Esophagus squamous epithelium (tissue), 5 donors: ENCODE results near the gene GIT1. TPM values are rescaled to one million over a fixed set of nuclear protein-coding genes. Genes with fewer than 3 reads are reported as not detected.

Experiments
- DNase-seq: peaks from one replicate; lab custom pipeline; 2025; lab: John Stamatoyannopoulos, UW
- H3K27ac ChIP-seq, 4 donors: fragments of 200-600 bp; sonication (generic); one replicate each; pipeline ENCODE4 v1.5.1; 2016 to 2019; ENCODE audit warnings: mild to moderate bottlenecking in 1 of 4
- H3K27me3 ChIP-seq, 4 donors: fragments of 200-600 bp; sonication (generic); 1 replicate in 3 of 4; 2 replicates in 1 of 4; pipeline versions ENCODE4 v1.5.1 to v1.6.0; 2017 to 2021; ENCODE audit warnings: antibody characterized with exemption in 1 of 4
- H3K36me3 ChIP-seq, 3 donors: fragments of 200-600 bp; sonication (generic); one replicate each; pipeline ENCODE4 v1.5.1; 2016 to 2019
- H3K4me1 ChIP-seq, 3 donors: fragments of 200-600 bp; sonication (generic); one replicate each; pipeline ENCODE4 v1.5.1; 2017 to 2019
- H3K4me3 ChIP-seq, 4 donors: fragments of 200-600 bp; sonication (generic); 1 replicate in 3 of 4; 2 replicates in 1 of 4; pipeline ENCODE4 v1.5.1; 2016 to 2019; ENCODE audit warnings: mild to moderate bottlenecking in 2 of 4, moderate library complexity in 1 of 4
- H3K9me3 ChIP-seq, 3 donors: fragments of 200-600 bp; sonication (generic); one replicate each; pipeline ENCODE4 v1.5.1; 2016 to 2019
- POLR2A ChIP-seq, 4 donors: fragments of 450-650 bp; IDR thresholded peaks; one replicate each; pipeline ENCODE4 v1.6.1; 2017; ENCODE audit warnings: antibody characterized with exemption in 4 of 4, mild to moderate bottlenecking in 4 of 4, moderate library complexity in 3 of 4
- WGBS, 2 donors: methylation state at CpG; one replicate each; pipeline ENCODE4 v1.1.5; 2018; 5-methylcytosine and 5-hydroxymethylcytosine counted together
- intact Hi-C: fragments of 100-400 bp; cut with DNase I; formaldehyde crosslinking; loops from one replicate; pipeline ENCODE4 v1.15.0; 2022
- total RNA-seq, 4 donors: library from RNA; depleted of rRNA; stranded (reverse); fragments of >200 nt; gene quantifications; one replicate each; pipeline ENCODE4 v1.1.0, GENCODE V29; 2016
- TF ChIP-seq, protein P1 (sequence below), 6 experiments: fragments of 450-650 bp in 4 of 6; fragments of 200-600 bp in 2 of 6; sonication (generic) in 2 of 6; IDR thresholded peaks; one replicate each; pipeline ENCODE4 v1.5.1; 2016 to 2019; ENCODE audit warnings: antibody characterized with exemption in 6 of 6, mild to moderate bottlenecking in 4 of 6, moderate library complexity in 4 of 6
- donor health status: DM: yes; HTN: yes; CAD: no.

GIT1 gene
- total RNA-seq, 4 donors from 2014 or later = 24.0 to 45.4 (median 29.6) TPM

- TF ChIP-seq POLR2A (IDR thresholded peaks at IDR 0.05) = no peak
- TF ChIP-seq, protein P1, sequence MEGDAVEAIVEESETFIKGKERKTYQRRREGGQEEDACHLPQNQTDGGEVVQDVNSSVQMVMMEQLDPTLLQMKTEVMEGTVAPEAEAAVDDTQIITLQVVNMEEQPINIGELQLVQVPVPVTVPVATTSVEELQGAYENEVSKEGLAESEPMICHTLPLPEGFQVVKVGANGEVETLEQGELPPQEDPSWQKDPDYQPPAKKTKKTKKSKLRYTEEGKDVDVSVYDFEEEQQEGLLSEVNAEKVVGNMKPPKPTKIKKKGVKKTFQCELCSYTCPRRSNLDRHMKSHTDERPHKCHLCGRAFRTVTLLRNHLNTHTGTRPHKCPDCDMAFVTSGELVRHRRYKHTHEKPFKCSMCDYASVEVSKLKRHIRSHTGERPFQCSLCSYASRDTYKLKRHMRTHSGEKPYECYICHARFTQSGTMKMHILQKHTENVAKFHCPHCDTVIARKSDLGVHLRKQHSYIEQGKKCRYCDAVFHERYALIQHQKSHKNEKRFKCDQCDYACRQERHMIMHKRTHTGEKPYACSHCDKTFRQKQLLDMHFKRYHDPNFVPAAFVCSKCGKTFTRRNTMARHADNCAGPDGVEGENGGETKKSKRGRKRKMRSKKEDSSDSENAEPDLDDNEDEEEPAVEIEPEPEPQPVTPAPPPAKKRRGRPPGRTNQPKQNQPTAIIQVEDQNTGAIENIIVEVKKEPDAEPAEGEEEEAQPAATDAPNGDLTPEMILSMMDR (IDR thresholded peaks at IDR 0.05) = no peak
- 95 to 100% methylated on average over 4 to 7 of the region's 11 CpGs for WGBS, 2 donors
- Histone ChIP-seq H3K36me3 (peaks cover 0 to 4% (median 0%) of the 10 kb centered on the region in 3 donors), H3K27me3 (peaks cover 0 to 14% (median 0%) of the 10 kb centered on the region in 4 donors), H3K9me3 (no peaks in the 10 kb centered on the region), H3K27ac (no peak overlapping the region), H3K4me1 (peaks cover 30 to 39% (median 37%) of the 10 kb centered on the region in 3 donors), H3K4me3 (no peak overlapping the region)
- no peak for DNase-seq
- intact Hi-C loops = loop anchor here (10.0 kb wide), 1 partner anchor 163 kb away; no protein-coding TSS in a partner anchor
Observed at GRCh38 chr17:29611351-29612093, 22.1 kb upstream of the GIT1 start.

GRCh38 chr17:29610395-29610794, 20.9 kb upstream of the GIT1 start:
- intact Hi-C loops = loop anchor here (10.0 kb wide), 1 partner anchor 164 kb away; no protein-coding TSS in a partner anchor
- TF ChIP-seq, protein P1 (IDR thresholded peaks at IDR 0.05) = no peak
- TF ChIP-seq POLR2A (IDR thresholded peaks at IDR 0.05) = no peak
- WGBS, 2 donors = 80 to 93% methylated on average over 2 to 3 of the region's 3 CpGs

GRCh38 chr17:29608986-29609385, 19.5 kb upstream of the GIT1 start:
- Histone ChIP-seq H3K27me3 (no peaks in the 10 kb centered on the region), H3K27ac (no peak overlapping the region), H3K9me3 (no peaks in the 10 kb centered on the region), H3K4me3 (no peak overlapping the region), H3K4me1 (peaks cover 6 to 14% (median 12%) of the 10 kb centered on the region in 3 donors), H3K36me3 (peaks cover 0 to 4% (median 0%) of the 10 kb centered on the region in 3 donors)
- WGBS, 2 donors = no CpG with 5 or more reads among the region's 15 CpGs
- TF ChIP-seq POLR2A (IDR thresholded peaks at IDR 0.05) = no peak
- TF ChIP-seq, protein P1 (IDR thresholded peaks at IDR 0.05) = no peak
- DNase-seq = no peak
- intact Hi-C loops = no loop called here

More at GRCh38 chr17:29610395-29610794, 20.9 kb upstream of the GIT1 start:
- no peak overlapping the region for H3K4me3 ChIP-seq
- no peaks in the 10 kb centered on the region for H3K9me3 ChIP-seq
- DNase-seq = no peak
- H3K36me3 ChIP-seq = peaks cover 0 to 4% (median 0%) of the 10 kb centered on the region in 3 donors
- H3K27ac ChIP-seq = no peak overlapping the region
- peaks cover 0 to 5% (median 0%) of the 10 kb centered on the region in 4 donors for H3K27me3 ChIP-seq
- H3K4me1 ChIP-seq = peaks cover 20 to 28% (median 26%) of the 10 kb centered on the region in 3 donors

DNA sequence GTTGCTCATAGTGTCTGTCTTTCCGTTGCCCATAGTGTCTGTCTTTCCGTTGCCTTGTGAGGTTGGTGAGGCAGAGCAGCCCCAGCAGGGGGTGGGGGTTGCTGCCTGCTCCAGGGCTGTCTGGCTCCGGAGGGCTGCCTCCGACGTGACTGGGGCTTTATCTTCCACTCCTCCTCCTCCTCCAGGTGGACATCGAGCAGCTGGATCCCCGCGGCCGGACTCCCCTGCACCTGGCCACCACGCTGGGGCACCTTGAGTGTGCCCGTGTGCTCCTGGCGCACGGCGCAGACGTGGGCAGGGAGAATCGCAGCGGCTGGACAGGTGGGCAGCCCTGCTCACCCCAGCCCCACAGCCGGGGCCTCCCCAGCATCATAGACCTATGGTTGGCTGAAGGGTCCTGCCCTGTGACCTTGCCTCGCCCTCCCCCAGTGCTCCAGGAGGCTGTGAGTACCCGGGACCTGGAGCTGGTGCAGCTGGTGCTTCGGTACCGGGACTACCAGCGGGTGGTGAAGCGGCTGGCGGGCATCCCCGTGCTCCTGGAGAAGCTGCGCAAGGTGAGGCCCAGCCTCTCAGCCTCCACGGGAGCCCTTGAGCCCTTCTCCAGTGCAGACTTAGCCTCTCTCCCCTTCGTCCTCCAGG, 18.2 kb upstream of the GIT1 start:
- H3K9me3 ChIP-seq = no peaks in the 10 kb centered on the region
- WGBS, 2 donors = 88 to 90% methylated on average over 2 of the region's 29 CpGs

More for the DNA sequence above, 18.2 kb upstream of the GIT1 start:
- H3K27ac ChIP-seq = no peak overlapping the region
- intact Hi-C loops = no loop called here
- H3K4me3 ChIP-seq = no peak overlapping the region
- no peaks in the 10 kb centered on the region for H3K27me3 ChIP-seq
- H3K36me3 ChIP-seq = peaks cover 0 to 4% (median 0%) of the 10 kb centered on the region in 3 donors
- TF ChIP-seq, protein P1 (IDR thresholded peaks at IDR 0.05) = no peak
- TF ChIP-seq POLR2A (IDR thresholded peaks at IDR 0.05) = no peak
- DNase-seq = no peak
- H3K4me1 ChIP-seq = peaks cover 0 to under 1% (median 0%) of the 10 kb centered on the region in 3 donors
